HFFc6 (cell line): ENCODE results near the gene THBS4. TPM values are rescaled to one million over a fixed set of nuclear protein-coding genes. Genes with fewer than 3 reads are reported as not detected.

ENCODE experiments used
- DNase-seq: peaks from one replicate; pipeline ENCODE4 v3.0.0-alpha.2; 2018
- H3K27ac Mint-ChIP-seq: 2 replicates; pipeline ENCODE4 v1.8.0; 2020; ENCODE audit warnings: mild to moderate bottlenecking, mixed read lengths
- H3K27me3 Mint-ChIP-seq: 2 replicates; pipeline ENCODE4 v1.8.0; 2021; ENCODE audit warnings: mild to moderate bottlenecking, moderate library complexity, mixed read lengths; ENCODE audit not compliant: insufficient read depth
- H3K36me3 Mint-ChIP-seq: 2 replicates; pipeline ENCODE4 v1.8.0; 2021; ENCODE audit warnings: low read depth, mixed read lengths
- H3K4me1 Mint-ChIP-seq: 2 replicates; pipeline ENCODE4 v1.8.0; 2020; ENCODE audit warnings: low read depth, mixed read lengths
- H3K4me3 Mint-ChIP-seq: 2 replicates; pipeline ENCODE4 v1.8.0; 2020; ENCODE audit warnings: mild to moderate bottlenecking, moderate library complexity, mixed read lengths
- H3K9me3 Mint-ChIP-seq: 2 replicates; pipeline ENCODE4 v1.8.0; 2020; ENCODE audit warnings: mild to moderate bottlenecking, mixed read lengths
- CTCF ChIP-seq: fragments of 200-600 bp; sonication (generic); IDR thresholded peaks from 2 replicates; pipeline ENCODE4 v1.5.0; 2021; ENCODE audit warnings: antibody characterized with exemption, mild to moderate bottlenecking
- total RNA-seq, 6 experiments: library from RNA; stranded (reverse); fragmentation: NEBNext Ultra II Directional; extraction: Animal tissue kit (Norgen Biotek cat#: 25700); gene quantifications; 2 replicates in 1 of 6; 3 replicates in 5 of 6; pipeline ENCODE4 v1.2.3, GENCODE V29; 2021

Gene THBS4
- total RNA-seq, 6 experiments from 2014 or later: 0.43 to 0.82 (median 0.71) TPM; not detected in 1

GRCh38 chr5:80026841-80027240 is 8.3 kb upstream of the THBS4 start:
- no peak for DNase-seq
- H3K27ac Mint-ChIP-seq: no peak overlapping the region
- H3K36me3 Mint-ChIP-seq: no peaks in the 10 kb centered on the region
- no peak for TF ChIP-seq CTCF
- no peak overlapping the region for H3K4me3 Mint-ChIP-seq
- peaks cover 9% of the 10 kb centered on the region; the same call in 1 of the 2 replicates for H3K27me3 Mint-ChIP-seq
- no peaks in the 10 kb centered on the region for H3K4me1 Mint-ChIP-seq
- no peaks in the 10 kb centered on the region for H3K9me3 Mint-ChIP-seq

GRCh38 chr5:80031109-80031508 is 4.0 kb upstream of the THBS4 start:
- Mint-ChIP-seq H3K4me1 (no peaks in the 10 kb centered on the region), H3K36me3 (no peaks in the 10 kb centered on the region), H3K9me3 (no peaks in the 10 kb centered on the region), H3K4me3 (no peak overlapping the region), H3K27ac (no peak overlapping the region), H3K27me3 (peaks cover 26% of the 10 kb centered on the region)
- no peak for TF ChIP-seq CTCF
- no peak for DNase-seq

- Mint-ChIP-seq H3K27me3 (peaks cover 33% of the 10 kb centered on the region), H3K9me3 (no peaks in the 10 kb centered on the region), H3K4me3 (no peak overlapping the region), H3K27ac (no peak overlapping the region), H3K36me3 (no peaks in the 10 kb centered on the region), H3K4me1 (no peaks in the 10 kb centered on the region)
- TF ChIP-seq CTCF: no peak
- DNase-seq: no peak
Measured at GRCh38 chr5:80033513-80033912, 1.6 kb upstream of the THBS4 start.

- DNase-seq: no peak
- no peaks in the 10 kb centered on the region for H3K9me3 Mint-ChIP-seq
- H3K27ac Mint-ChIP-seq: no peak overlapping the region
- no peak for TF ChIP-seq CTCF
- no peak overlapping the region for H3K4me3 Mint-ChIP-seq
- peaks cover 35% of the 10 kb centered on the region for H3K27me3 Mint-ChIP-seq
- H3K4me1 Mint-ChIP-seq: no peaks in the 10 kb centered on the region
- H3K36me3 Mint-ChIP-seq: no peaks in the 10 kb centered on the region
Measured at GRCh38 chr5:80034559-80034958, 589 bp upstream of the THBS4 start.

GRCh38 chr5:80035839-80036238 is 691 bp downstream of the THBS4 start:
- Mint-ChIP-seq H3K4me1 (no peaks in the 10 kb centered on the region), H3K27ac (no peak overlapping the region), H3K36me3 (no peaks in the 10 kb centered on the region), H3K4me3 (no peak overlapping the region), H3K27me3 (peaks cover 40% of the 10 kb centered on the region), H3K9me3 (no peaks in the 10 kb centered on the region)
- TF ChIP-seq CTCF: no peak
- no peak for DNase-seq

GRCh38 chr5:80036615-80037014 is 1.5 kb downstream of the THBS4 start:
- Mint-ChIP-seq H3K27ac (no peak overlapping the region), H3K9me3 (no peaks in the 10 kb centered on the region), H3K4me3 (no peak overlapping the region), H3K27me3 (peaks cover 40% of the 10 kb centered on the region), H3K36me3 (no peaks in the 10 kb centered on the region), H3K4me1 (no peaks in the 10 kb centered on the region)
- no peak for DNase-seq
- no peak for TF ChIP-seq CTCF
